Natural killer cell treated with Interleukin-12 subunit alpha and Interleukin-12 subunit beta and Interleukin-15 and Interleukin-18, amount 100 ng/mL, for 72 hours (primary cell): ENCODE results near the gene BTN3A1. TPM values are rescaled to one million over a fixed set of nuclear protein-coding genes. Genes with fewer than 3 reads are reported as not detected.
A peak's percentile ranks its signal among the peaks of the same experiment; 100 is the strongest.

ENCODE experiments used
- ATAC-seq, 2 donors: fragments of 150-1000 bp; cut with Tn5 transposase in 1 of 2; sonication (Bioruptor Pico), chemical (Tn5 transposase) in 1 of 2; 2 replicates each; pipeline ENCODE4 v1.10.0; 2021
- DNase-seq: peaks from one replicate; pipeline ENCODE4 v3.0.0; 2022; ENCODE audit warnings: low spot score
- H3K27ac Mint-ChIP-seq, 2 donors: 1 replicate in 1 of 2; 2 replicates in 1 of 2; pipeline ENCODE4 v1.8.0; 2022; ENCODE audit warnings: mixed read lengths in 2 of 2, mild to moderate bottlenecking in 1 of 2, moderate library complexity in 1 of 2
- H3K27me3 Mint-ChIP-seq, 2 donors: 1 replicate in 1 of 2; 2 replicates in 1 of 2; pipeline ENCODE4 v1.8.0; 2022; ENCODE audit warnings: mixed read lengths in 2 of 2
- H3K36me3 Mint-ChIP-seq: one replicate; pipeline ENCODE4 v1.8.0; 2022; ENCODE audit warnings: mixed read lengths
- H3K4me1 Mint-ChIP-seq, 2 donors: 1 replicate in 1 of 2; 2 replicates in 1 of 2; pipeline ENCODE4 v1.8.0; 2022; ENCODE audit warnings: low read depth in 2 of 2, mixed read lengths in 2 of 2, mild to moderate bottlenecking in 1 of 2
- H3K4me3 Mint-ChIP-seq: one replicate; pipeline ENCODE4 v1.8.0; 2022; ENCODE audit warnings: mixed read lengths
- H3K9me3 Mint-ChIP-seq: 2 replicates; pipeline ENCODE4 v1.8.0; 2022; ENCODE audit warnings: mixed read lengths
- total RNA-seq, 2 donors: library from RNA; stranded (reverse); gene quantifications; one replicate each; pipeline ENCODE4 v1.2.3, GENCODE V29; 2022

BTN3A1 gene
- total RNA-seq, 2 donors from 2014 or later = 53.6 to 80.6 TPM

- Mint-ChIP-seq H3K27ac (no peak overlapping the region), H3K4me3 (no peak overlapping the region), H3K9me3 (no peaks in the 10 kb centered on the region), H3K4me1 (peaks cover 25 to 33% of the 10 kb centered on the region in 2 donors), H3K27me3 (no peaks in the 10 kb centered on the region), H3K36me3 (peaks cover 22% of the 10 kb centered on the region)
- no peak for DNase-seq
- ATAC-seq = no peak
These were observed 14.1 kb upstream of the BTN3A1 start for GRCh38 chr6:26388014-26388413.

GRCh38 chr6:26388441-26388840, 13.6 kb upstream of the BTN3A1 start:
- DNase-seq (no peak), ATAC-seq (no peak)
- no peak overlapping the region for H3K4me3 Mint-ChIP-seq
- H3K4me1 Mint-ChIP-seq = peaks cover 24 to 33% of the 10 kb centered on the region in 2 donors
- no peak overlapping the region for H3K27ac Mint-ChIP-seq
- H3K27me3 Mint-ChIP-seq = no peaks in the 10 kb centered on the region
- peaks cover 24% of the 10 kb centered on the region for H3K36me3 Mint-ChIP-seq
- no peaks in the 10 kb centered on the region for H3K9me3 Mint-ChIP-seq

- Mint-ChIP-seq H3K36me3 (peaks cover 25% of the 10 kb centered on the region), H3K4me3 (no peak overlapping the region), H3K4me1 (peaks cover 20 to 28% of the 10 kb centered on the region in 2 donors), H3K27me3 (no peaks in the 10 kb centered on the region), H3K9me3 (no peaks in the 10 kb centered on the region), H3K27ac (no peak overlapping the region)
- DNase-seq (no peak), ATAC-seq (peak in 1 of 2 donors; percentile 50)
These were observed 12.7 kb upstream of the BTN3A1 start for GRCh38 chr6:26389349-26389894.

GRCh38 chr6:26390531-26390930, 11.5 kb upstream of the BTN3A1 start:
- no peak for ATAC-seq
- no peak overlapping the region for H3K4me3 Mint-ChIP-seq
- H3K27me3 Mint-ChIP-seq = no peaks in the 10 kb centered on the region
- no peaks in the 10 kb centered on the region for H3K9me3 Mint-ChIP-seq
- H3K4me1 Mint-ChIP-seq = peaks cover 21 to 28% of the 10 kb centered on the region in 2 donors
- no peak overlapping the region for H3K27ac Mint-ChIP-seq
- peaks cover 25% of the 10 kb centered on the region for H3K36me3 Mint-ChIP-seq
- no peak for DNase-seq

- ATAC-seq = no peak
- Mint-ChIP-seq H3K27me3 (no peaks in the 10 kb centered on the region), H3K36me3 (peaks cover 19% of the 10 kb centered on the region), H3K9me3 (no peaks in the 10 kb centered on the region), H3K4me3 (no peak overlapping the region), H3K4me1 (peaks cover 14 to 16% of the 10 kb centered on the region in 2 donors), H3K27ac (no peak overlapping the region)
- no peak for DNase-seq
These were observed 9.0 kb upstream of the BTN3A1 start for GRCh38 chr6:26392932-26393636.

- Mint-ChIP-seq H3K36me3 (peaks cover 15% of the 10 kb centered on the region), H3K9me3 (no peaks in the 10 kb centered on the region), H3K4me1 (peaks cover 6 to 10% of the 10 kb centered on the region in 2 donors), H3K27ac (no peak overlapping the region), H3K4me3 (no peak overlapping the region), H3K27me3 (no peaks in the 10 kb centered on the region)
- DNase-seq (no peak), ATAC-seq (no peak)
These were observed 7.8 kb upstream of the BTN3A1 start for GRCh38 chr6:26394289-26394688.

- no peaks in the 10 kb centered on the region for H3K27me3 Mint-ChIP-seq
- no peak overlapping the region for H3K27ac Mint-ChIP-seq
- H3K36me3 Mint-ChIP-seq = peaks cover 10% of the 10 kb centered on the region
- no peaks in the 10 kb centered on the region for H3K9me3 Mint-ChIP-seq
- peaks cover 22 to 23% of the 10 kb centered on the region in 2 donors for H3K4me1 Mint-ChIP-seq
- DNase-seq (no peak), ATAC-seq (no peak)
- H3K4me3 Mint-ChIP-seq = no peak overlapping the region
These were observed 3.5 kb upstream of the BTN3A1 start for GRCh38 chr6:26398555-26398954.

- Mint-ChIP-seq H3K27ac (peak overlapping the region; percentile 95 to 99), H3K9me3 (no peaks in the 10 kb centered on the region), H3K4me3 (peak overlapping the region; percentile 48), H3K36me3 (peaks cover 19% of the 10 kb centered on the region), H3K27me3 (no peaks in the 10 kb centered on the region), H3K4me1 (peaks cover 34 to 40% of the 10 kb centered on the region in 2 donors)
- no peak for DNase-seq
- no peak for ATAC-seq
These were observed 1.4 kb upstream of the BTN3A1 start for GRCh38 chr6:26400626-26401025.

GRCh38 chr6:26401389-26401986, 587 bp upstream of the BTN3A1 start:
- Mint-ChIP-seq H3K4me1 (peaks cover 39 to 46% of the 10 kb centered on the region in 2 donors), H3K27me3 (no peaks in the 10 kb centered on the region), H3K4me3 (peak overlapping the region; percentile 99), H3K9me3 (no peaks in the 10 kb centered on the region), H3K36me3 (peaks cover 23% of the 10 kb centered on the region), H3K27ac (peak overlapping the region; percentile 95 to 99)
- DNase-seq (no peak), ATAC-seq (peak in 1 of 2 donors; percentile 6)

- Mint-ChIP-seq H3K27me3 (no peaks in the 10 kb centered on the region), H3K36me3 (peaks cover 30% of the 10 kb centered on the region), H3K9me3 (no peaks in the 10 kb centered on the region), H3K4me3 (peak overlapping the region; percentile 99), H3K27ac (peak overlapping the region; percentile 95 to 99), H3K4me1 (peaks cover 51 to 61% of the 10 kb centered on the region in 2 donors)
- DNase-seq = no peak
- no peak for ATAC-seq
These were observed 1.8 kb downstream of the BTN3A1 start for GRCh38 chr6:26403893-26404292.

- Mint-ChIP-seq H3K4me3 (peak overlapping the region; percentile 99), H3K27ac (peak overlapping the region; percentile 95 to 99), H3K36me3 (peaks cover 30% of the 10 kb centered on the region), H3K27me3 (no peaks in the 10 kb centered on the region), H3K9me3 (no peaks in the 10 kb centered on the region), H3K4me1 (peaks cover 51 to 61% of the 10 kb centered on the region in 2 donors)
- no peak for ATAC-seq
- no peak for DNase-seq
These were observed 2.5 kb downstream of the BTN3A1 start for GRCh38 chr6:26404546-26404945.

- peaks cover 37% of the 10 kb centered on the region for H3K36me3 Mint-ChIP-seq
These were observed 7.0 kb downstream of the BTN3A1 start for GRCh38 chr6:26408828-26409730.

GRCh38 chr6:26411751-26412150, 9.7 kb downstream of the BTN3A1 start:
- Mint-ChIP-seq H3K27ac (peak overlapping the region in 1 of 2 donors; percentile 66), H3K36me3 (peaks cover 32% of the 10 kb centered on the region), H3K9me3 (no peaks in the 10 kb centered on the region), H3K4me3 (no peak overlapping the region), H3K4me1 (peaks cover 15 to 16% of the 10 kb centered on the region in 2 donors), H3K27me3 (no peaks in the 10 kb centered on the region)
- ATAC-seq = no peak
- no peak for DNase-seq

More at GRCh38 chr6:26408828-26409730, 7.0 kb downstream of the BTN3A1 start:
- no peak for DNase-seq
- H3K4me1 Mint-ChIP-seq = peaks cover 33 to 35% of the 10 kb centered on the region in 2 donors
- no peak overlapping the region for H3K4me3 Mint-ChIP-seq
- no peaks in the 10 kb centered on the region for H3K27me3 Mint-ChIP-seq
- no peak for ATAC-seq
- no peaks in the 10 kb centered on the region for H3K9me3 Mint-ChIP-seq
- H3K27ac Mint-ChIP-seq = peak overlapping the region in 1 of 2 donors; percentile 58
